GM23338 (cell line): ENCODE results near the gene BNC2.

Source experiments
- ETS1 ChIP-seq: IDR thresholded peaks from 2 replicates; pipeline ENCODE4 v1.6.1; 2016; ENCODE audit warnings: antibody characterized with exemption
- EZH2 ChIP-seq: fragments of 200-600 bp; sonication (generic); IDR thresholded peaks from one replicate; pipeline ENCODE4 v1.8.0; 2017; ENCODE audit warnings: antibody characterized with exemption, mild to moderate bottlenecking, low read depth; ENCODE audit not compliant: unreplicated experiment
- POLR2AphosphoS5 ChIP-seq: IDR thresholded peaks from 2 replicates; pipeline ENCODE4 v1.6.1; 2016; ENCODE audit warnings: antibody characterized with exemption, low read depth
- TF ChIP-seq, protein P1 (sequence below), 2 experiments: fragments of 200-600 bp in 1 of 2; sonication (generic) in 1 of 2; conservative IDR thresholded peaks; 2 replicates each; pipeline versions ENCODE4 v1.5.1 to v1.6.1; 2016 to 2017; ENCODE audit warnings: antibody characterized with exemption in 2 of 2, low read depth in 2 of 2, mild to moderate bottlenecking in 2 of 2, moderate library complexity in 1 of 2
- TF ChIP-seq, protein P2 (sequence below): IDR thresholded peaks from one replicate; pipeline ENCODE4 v1.6.1; 2018; ENCODE audit warnings: antibody characterized with exemption; ENCODE audit not compliant: unreplicated experiment

- TF ChIP-seq, protein P1, sequence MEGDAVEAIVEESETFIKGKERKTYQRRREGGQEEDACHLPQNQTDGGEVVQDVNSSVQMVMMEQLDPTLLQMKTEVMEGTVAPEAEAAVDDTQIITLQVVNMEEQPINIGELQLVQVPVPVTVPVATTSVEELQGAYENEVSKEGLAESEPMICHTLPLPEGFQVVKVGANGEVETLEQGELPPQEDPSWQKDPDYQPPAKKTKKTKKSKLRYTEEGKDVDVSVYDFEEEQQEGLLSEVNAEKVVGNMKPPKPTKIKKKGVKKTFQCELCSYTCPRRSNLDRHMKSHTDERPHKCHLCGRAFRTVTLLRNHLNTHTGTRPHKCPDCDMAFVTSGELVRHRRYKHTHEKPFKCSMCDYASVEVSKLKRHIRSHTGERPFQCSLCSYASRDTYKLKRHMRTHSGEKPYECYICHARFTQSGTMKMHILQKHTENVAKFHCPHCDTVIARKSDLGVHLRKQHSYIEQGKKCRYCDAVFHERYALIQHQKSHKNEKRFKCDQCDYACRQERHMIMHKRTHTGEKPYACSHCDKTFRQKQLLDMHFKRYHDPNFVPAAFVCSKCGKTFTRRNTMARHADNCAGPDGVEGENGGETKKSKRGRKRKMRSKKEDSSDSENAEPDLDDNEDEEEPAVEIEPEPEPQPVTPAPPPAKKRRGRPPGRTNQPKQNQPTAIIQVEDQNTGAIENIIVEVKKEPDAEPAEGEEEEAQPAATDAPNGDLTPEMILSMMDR (conservative IDR thresholded peaks at IDR 0.05; ENCODE audit: low read depth in 2 of 2): no peak
- TF ChIP-seq, protein P2, sequence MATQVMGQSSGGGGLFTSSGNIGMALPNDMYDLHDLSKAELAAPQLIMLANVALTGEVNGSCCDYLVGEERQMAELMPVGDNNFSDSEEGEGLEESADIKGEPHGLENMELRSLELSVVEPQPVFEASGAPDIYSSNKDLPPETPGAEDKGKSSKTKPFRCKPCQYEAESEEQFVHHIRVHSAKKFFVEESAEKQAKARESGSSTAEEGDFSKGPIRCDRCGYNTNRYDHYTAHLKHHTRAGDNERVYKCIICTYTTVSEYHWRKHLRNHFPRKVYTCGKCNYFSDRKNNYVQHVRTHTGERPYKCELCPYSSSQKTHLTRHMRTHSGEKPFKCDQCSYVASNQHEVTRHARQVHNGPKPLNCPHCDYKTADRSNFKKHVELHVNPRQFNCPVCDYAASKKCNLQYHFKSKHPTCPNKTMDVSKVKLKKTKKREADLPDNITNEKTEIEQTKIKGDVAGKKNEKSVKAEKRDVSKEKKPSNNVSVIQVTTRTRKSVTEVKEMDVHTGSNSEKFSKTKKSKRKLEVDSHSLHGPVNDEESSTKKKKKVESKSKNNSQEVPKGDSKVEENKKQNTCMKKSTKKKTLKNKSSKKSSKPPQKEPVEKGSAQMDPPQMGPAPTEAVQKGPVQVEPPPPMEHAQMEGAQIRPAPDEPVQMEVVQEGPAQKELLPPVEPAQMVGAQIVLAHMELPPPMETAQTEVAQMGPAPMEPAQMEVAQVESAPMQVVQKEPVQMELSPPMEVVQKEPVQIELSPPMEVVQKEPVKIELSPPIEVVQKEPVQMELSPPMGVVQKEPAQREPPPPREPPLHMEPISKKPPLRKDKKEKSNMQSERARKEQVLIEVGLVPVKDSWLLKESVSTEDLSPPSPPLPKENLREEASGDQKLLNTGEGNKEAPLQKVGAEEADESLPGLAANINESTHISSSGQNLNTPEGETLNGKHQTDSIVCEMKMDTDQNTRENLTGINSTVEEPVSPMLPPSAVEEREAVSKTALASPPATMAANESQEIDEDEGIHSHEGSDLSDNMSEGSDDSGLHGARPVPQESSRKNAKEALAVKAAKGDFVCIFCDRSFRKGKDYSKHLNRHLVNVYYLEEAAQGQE: no peak
- no peak for TF ChIP-seq EZH2
- no peak for TF ChIP-seq POLR2AphosphoS5
- no peak for TF ChIP-seq ETS1
These were observed 2.8 kb upstream of the BNC2 start for GRCh38 chr9:16873126-16873802.
